Kidney tubule cell (primary cell): ENCODE measurements around the gene CD72.
"Not testable (repeated sequence)": the region's sequence is repeated elsewhere in the genome, so short reads cannot be mapped to it uniquely, and the experiment has no call there.

Source experiments
- DNase-seq: peaks from one replicate; pipeline ENCODE4 v3.0.0-alpha.2; 2018; ENCODE audit warnings: low spot score

Gene CD72

DNA sequence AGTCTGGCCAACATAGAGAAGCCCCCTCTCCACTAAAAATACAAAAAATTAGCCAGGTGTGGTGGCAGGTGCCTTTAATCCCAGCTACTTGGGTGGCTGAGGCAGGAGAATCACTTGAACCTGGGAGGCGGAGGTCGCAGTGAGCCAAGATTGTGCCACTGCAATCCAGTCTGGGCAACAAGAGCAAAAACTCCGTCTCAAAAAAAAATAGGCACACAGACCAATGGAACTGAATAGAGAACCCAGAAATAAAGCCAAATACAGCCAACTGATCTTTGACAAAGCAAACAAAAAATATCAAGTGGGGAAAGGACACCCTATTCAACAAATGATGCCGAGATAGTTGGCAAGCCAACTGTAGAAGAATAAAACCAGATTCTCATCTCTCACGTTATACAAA is 29.7 kb downstream of the CD72 start:
- DNase-seq, result not testable (repeated sequence)

DNA sequence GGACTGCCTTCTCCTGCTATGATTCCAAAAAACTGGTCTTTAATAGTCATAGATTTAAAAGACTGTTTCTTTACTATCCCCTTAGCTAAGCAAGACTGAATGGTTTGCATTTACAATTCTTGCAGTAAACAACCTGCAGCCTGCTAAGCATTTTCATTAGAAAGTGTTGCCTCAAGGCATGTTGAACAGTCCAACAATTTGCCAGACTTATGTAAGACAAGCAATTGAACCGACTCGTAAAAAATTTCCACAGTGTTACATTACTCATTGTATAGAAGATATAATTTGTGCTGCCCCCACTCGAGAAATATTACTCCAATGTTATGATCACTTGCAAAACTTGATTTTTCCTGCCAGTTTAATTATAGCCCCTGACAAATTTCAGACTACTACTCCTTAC is 33.5 kb downstream of the CD72 start:
- DNase-seq, result not testable (repeated sequence)

DNA sequence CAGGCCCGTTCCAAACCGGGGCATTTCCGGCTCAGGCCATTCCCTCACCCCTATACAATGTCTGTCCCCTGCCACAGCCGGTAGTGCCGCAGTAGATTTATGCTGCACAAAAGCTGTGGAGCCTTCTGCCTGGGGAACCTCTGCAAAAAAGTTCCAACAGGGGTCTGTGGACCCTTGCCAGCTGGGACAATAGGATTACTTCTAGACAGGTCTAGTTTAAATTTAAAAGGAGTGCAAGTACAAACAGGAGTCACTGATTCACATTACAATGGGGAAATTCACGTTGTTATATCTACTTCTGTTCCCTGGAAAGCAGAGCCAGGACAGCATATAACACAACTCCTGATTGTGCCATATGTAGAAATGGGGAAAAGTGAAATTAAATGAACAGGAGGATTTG is 34.7 kb downstream of the CD72 start:
- DNase-seq, result not testable (repeated sequence)

GRCh38 chr9:35579659-35580227 is 38.5 kb downstream of the CD72 start:
- not testable (repeated sequence) for DNase-seq

DNA sequence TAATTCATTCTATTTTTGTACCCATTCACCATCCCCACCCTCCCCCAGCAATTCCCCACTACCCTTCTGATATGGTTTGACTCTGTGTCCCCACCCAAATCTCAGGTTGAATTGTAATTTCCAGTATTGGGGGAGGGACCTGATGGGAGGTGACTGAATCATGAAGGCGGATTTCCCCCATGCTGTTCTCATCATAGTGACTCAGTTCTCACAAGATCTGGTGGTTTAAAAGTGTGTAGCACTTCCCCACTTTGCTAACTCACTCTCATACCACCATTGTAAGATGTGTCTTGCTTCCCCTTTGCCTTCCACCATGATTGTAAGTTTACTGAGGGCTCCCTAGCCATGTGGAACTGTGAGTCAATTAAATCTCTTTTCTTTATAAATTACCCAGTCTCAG is 39.1 kb downstream of the CD72 start:
- DNase-seq, result peak; percentile 57

GRCh38 chr9:35577486-35577885 is 40.7 kb downstream of the CD72 start:
- no peak for DNase-seq

GRCh38 chr9:35575478-35575877 is 42.7 kb downstream of the CD72 start:
- no peak for DNase-seq

DNA sequence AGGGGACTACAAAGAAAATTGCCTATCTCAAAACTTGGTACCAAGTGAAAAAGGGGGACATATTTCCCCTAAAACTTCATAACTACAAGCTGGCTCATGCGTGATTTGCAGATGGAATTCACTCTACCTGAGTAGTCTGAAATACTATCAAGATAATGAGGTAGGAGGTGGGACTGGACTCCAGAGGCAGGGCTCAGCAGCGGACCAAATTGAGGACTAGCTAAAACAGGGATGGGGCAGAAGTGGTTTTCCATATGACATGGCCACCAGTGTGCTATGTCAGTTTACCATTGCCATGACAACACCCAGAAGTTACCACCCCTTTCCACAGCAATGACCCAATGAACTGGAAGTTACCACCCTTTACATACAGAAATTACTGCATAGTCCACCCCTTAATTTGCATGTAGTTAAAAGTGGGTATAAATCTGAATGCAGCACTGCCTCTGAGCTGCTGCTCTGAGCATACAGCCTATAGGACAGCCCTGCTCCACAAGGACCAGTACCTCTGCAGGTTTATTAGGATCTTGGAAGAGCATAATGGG is 43.6 kb downstream of the CD72 start:
- DNase-seq, result no peak

DNA sequence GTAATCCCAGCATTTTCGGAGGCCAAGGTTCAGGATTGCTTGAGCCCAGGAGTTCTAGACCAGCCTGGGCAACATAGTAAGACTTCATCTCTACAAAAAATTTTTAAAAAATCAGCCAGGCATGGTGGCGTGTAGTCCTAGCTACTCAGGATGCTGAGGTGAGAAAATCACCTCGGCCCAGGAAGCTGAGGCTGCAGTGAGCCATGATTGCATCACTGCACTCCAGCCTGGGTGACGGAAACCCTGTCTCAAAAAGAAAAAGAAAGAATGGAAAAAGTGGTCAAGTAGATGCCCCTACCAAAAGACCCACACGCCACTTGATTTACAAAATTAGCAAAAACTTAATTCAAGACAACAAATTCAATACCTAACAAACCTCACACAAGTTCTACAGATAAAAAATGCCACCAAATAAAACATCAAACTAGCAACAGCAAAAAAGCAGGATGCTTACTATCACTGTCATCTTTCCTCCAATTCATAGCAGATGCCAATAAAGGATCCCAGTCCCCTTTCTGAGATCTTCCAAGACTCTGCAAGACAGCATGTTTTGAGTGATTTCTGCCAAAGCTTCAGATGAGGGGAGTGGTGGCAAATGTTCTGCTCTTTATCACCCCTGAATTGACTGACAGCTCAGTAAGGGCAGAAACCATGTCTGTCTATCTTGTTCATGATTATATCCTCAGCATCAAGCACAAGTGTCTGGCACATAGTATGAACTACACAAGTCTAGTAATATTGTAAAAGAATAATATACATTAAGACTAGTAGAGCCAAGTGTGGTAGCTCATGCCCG is 47.3 kb downstream of the CD72 start:
- no peak for DNase-seq

DNA sequence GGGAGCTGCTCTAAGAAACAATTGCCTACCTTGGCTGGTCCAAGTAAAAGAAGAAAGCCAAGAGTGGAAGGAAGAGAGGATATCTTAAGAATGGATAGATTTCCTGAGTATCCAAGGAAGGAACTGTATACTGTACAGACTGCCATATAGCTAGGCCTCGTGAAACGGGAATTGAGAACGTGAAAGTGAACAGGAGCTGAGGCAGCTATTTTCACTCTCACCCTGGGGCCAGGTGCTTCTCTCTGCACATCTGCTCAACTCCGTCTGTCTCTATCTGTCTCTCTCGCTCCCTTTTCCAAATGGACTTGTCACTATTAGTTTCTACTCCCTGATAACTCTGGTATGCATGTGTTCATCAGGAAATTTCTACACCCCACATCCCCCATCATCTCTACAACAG is 49.0 kb downstream of the CD72 start:
- no peak for DNase-seq

DNA sequence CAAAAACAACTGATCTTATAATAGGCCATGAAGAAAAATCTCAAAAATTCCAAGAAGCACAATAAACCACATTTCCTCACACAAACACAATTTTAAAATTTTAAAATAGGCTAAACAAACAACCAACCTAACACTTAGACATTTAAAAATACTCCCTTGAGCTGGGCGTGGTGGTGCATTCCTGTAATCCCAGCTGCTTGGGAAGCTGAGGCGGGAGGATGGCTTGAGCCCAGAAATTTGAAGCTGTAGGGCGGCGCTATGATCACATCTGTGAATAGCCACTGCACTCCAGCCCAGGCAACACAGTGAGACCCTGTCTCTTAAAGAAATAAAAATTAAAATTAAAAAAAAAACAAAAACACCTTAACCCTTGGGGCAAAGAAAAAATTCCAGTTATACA is 50.0 kb downstream of the CD72 start:
- no peak for DNase-seq

DNA sequence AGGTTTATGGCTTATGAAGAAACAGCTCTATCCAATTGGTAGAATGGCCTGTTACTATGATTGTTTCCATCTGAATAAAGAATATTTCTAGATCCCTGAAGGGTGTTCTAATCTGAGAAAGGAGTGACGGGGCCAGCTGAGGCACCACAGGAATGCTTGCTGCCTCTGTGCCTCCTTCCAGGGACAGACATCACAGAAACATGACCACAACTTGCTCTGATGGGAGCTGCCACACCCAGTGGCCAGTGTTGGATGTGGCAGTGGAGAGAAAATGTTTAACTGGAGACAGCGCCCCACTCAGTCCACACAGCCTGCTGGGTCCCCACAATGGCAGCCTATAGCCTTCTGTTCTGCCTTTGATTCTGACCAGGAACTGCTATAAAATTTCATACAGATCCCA is 51.8 kb downstream of the CD72 start:
- no peak for DNase-seq

- no peak for DNase-seq
These were observed 53.6 kb downstream of the CD72 start for GRCh38 chr9:35564658-35565061.

DNA sequence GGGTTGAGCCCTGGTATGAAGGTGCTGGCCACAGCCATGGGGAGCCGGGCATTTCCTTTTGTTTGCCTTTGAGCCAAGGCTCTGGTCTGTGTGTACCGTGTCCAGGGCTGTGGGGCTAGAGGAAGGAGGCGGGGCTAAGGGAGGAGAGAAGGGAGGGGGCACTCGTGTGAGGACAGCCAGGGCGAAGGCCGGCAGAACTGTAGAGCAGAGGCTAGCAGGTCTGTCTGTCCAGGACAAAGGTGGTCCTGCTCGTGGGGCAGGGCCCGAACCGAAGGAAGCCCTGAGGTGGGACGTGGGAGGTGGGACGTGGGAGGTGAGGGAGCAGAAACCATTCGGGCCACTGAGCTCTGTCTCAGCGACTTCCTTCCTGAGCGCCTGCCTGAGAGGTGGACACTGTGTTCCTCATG is 54.4 kb downstream of the CD72 start:
- DNase-seq, result no peak

DNA sequence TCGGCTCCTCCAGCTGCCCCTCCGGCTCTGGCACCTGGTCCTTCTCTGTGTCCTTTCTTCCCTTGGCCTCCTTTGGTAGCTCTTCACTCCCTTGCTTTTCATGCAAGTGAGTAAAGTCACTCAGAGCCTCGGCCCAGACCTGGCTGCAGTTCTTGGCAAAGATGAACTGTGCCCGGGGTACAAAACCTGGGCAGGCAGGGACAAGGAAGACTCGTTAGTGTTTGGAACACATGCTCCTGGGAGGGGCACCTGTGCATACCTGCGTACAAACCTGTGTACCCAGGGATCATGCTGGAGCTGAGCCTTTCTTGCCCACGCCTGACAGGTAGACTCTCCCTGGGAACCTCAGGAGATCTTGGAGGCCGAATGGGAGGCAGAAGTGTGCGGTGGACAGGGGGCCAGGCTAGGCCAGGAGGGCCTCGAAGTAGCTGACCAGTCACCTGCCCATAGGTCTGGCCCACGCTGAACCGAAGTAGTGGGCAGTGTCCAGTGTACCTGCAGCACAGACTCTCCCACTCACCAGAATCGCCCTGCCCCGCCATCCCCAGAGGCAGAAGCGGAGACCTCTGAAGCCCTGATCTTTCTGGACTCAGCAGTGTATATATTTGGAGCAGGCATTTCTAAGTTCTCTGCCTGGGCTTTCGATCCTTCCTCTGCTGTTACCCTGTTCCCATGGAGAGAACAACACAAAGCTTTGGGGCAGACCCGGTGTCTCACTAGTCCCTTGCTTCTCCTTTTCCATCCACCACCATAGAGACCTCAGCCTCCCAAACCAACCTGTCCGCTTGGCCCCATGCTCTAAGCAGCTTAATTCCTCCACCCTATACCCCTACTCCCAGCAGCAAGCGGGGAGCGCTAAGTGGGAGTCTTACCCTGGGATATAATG is 55.1 kb downstream of the CD72 start:
- no peak for DNase-seq

GRCh38 chr9:35561468-35562261 is 56.5 kb downstream of the CD72 start:
- DNase-seq, result no peak

GRCh38 chr9:35560625-35561337 is 57.4 kb downstream of the CD72 start:
- DNase-seq, result no peak
